ENCODE data around the gene DNAJB11. TPM values are rescaled to one million over a fixed set of nuclear protein-coding genes. Genes with fewer than 3 reads are reported as not detected.
A peak's percentile ranks its signal among the peaks of the same experiment; 100 is the strongest.

The DNAJB11 gene
- total and polyA plus RNA-seq, 2 experiments from 2014 or later: 65.9 to 102 TPM

DNA sequence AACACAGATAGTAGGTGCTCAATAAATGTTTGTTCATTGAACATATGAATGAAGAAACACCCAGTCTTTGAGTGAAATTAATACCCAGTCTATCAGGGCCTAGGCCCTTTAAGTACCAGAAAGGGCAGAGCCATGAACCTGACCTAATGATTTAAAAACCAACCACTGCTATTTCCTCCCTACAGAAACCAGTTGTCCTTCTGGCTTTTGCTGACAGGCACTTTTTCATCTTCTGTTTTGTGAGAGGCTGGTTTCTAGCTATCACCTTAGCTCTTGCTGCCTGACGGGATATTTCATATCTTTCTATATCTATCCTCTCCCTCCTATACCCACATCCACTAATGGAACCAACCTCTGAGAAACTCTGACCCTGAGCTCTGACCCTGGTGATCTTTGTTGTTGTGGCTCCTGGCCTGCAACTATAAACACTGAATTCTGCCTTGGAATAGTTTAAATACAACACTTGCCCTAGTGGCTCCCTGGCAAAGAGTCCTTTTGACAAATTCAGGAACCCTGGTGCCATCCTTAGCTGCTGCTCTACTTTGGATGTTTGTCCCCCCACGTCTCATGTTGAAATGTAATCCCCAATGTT, 38.2 kb downstream of the DNAJB11 start:
- Histone ChIP-seq H3F3A (ENCODE audit: insufficient read depth) (no peaks in the 10 kb centered on the region), H3K27ac (no peak overlapping the region), H3K9me3 (ENCODE audit: low read depth) (no peaks in the 10 kb centered on the region), H4K20me1 (ENCODE audit: insufficient read depth) (no peaks in the 10 kb centered on the region), H3K36me3 (ENCODE audit: low read depth) (no peaks in the 10 kb centered on the region), H3K9me2 (ENCODE audit: insufficient read depth) (no peaks in the 10 kb centered on the region), H3K79me2 (ENCODE audit: insufficient read depth) (no peaks in the 10 kb centered on the region), H3K27me3 (replicated peaks; ENCODE audit: insufficient read depth) (peaks cover 14% of the 10 kb centered on the region), H2AFZ (no peak overlapping the region), H3K4me3 (no peak overlapping the region), H3K9ac (no peak overlapping the region), H3K4me1 (ENCODE audit: insufficient read depth) (no peaks in the 10 kb centered on the region), H3K4me2 (ENCODE audit: unreplicated experiment) (no peak overlapping the region)
- no peak for DNase-seq
- TF ChIP-seq EZH2 (IDR thresholded peaks at IDR 0.05; ENCODE audit: insufficient read depth, poor library complexity, severe bottlenecking) (no peak), EZH2phosphoT487 (IDR thresholded peaks at IDR 0.05; ENCODE audit: insufficient read depth, low read depth) (no peak)
- WGBS, 2 experiments (ENCODE audit: low coverage in 1 of 2, low lambda C conversion rate in 2 of 2, missing lambda C conversion rate in 2 of 2): 40 to 48% methylated on average over 2 of the region's 2 CpGs
- in situ Hi-C loops (cut with MboI): loop anchor here (25.0 kb wide), 1 partner anchor 1104 kb away; the partner anchor contains the start of gene RTP2

DNA sequence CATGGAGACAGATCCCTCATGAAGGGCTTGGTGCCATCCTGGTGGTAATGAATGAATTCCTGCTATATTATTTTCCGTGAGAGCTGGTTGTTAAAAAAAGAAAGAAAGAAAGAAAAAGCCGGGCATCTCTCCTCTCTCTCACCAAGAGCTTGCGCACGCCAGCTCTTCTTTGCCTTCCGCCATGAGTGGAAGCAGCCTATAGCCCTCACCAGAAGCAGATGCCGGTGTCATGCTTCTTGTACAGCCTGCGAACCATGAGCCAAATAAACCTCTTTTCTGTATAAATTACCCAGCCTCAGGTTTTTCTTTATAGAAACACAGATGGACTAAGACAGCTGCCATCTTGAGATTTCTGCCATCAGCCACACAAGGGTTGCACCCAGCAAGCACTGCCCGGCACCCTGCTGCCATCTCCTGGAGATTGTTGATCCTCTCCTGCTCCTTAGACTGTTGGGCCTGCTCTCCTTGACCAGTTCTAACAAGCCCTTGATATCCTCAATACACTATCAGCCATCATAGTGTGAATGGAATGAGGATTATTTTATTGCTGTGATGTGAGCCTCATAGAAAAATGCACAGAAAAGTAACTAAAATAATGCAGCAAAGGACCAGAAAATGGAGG, 38.8 kb downstream of the DNAJB11 start:
- DNase-seq: peak; percentile 29
- no peaks in the 10 kb centered on the region for H4K20me1 ChIP-seq (ENCODE audit: insufficient read depth)
- WGBS, 2 experiments (ENCODE audit: low coverage in 1 of 2, low lambda C conversion rate in 2 of 2, missing lambda C conversion rate in 2 of 2): 73 to 74% methylated on average over 8 of the region's 8 CpGs
- H3K36me3 ChIP-seq (ENCODE audit: low read depth): no peaks in the 10 kb centered on the region
- no peaks in the 10 kb centered on the region for H3K9me2 ChIP-seq (ENCODE audit: insufficient read depth)
- H3K27me3 ChIP-seq (replicated peaks; ENCODE audit: insufficient read depth): peaks cover 20% of the 10 kb centered on the region
- H3K4me2 ChIP-seq (ENCODE audit: unreplicated experiment): no peak overlapping the region
- no peaks in the 10 kb centered on the region for H3K4me1 ChIP-seq (ENCODE audit: insufficient read depth)
- no peak overlapping the region for H3K4me3 ChIP-seq
- H3K79me2 ChIP-seq (ENCODE audit: insufficient read depth): no peaks in the 10 kb centered on the region
- H3K9ac ChIP-seq: no peak overlapping the region
- in situ Hi-C loops (cut with MboI): loop anchor here (25.0 kb wide), 1 partner anchor 1103 kb away; the partner anchor contains the start of gene RTP2
- H3K9me3 ChIP-seq (ENCODE audit: low read depth): no peaks in the 10 kb centered on the region
- H3F3A ChIP-seq (ENCODE audit: insufficient read depth): no peaks in the 10 kb centered on the region
- H3K27ac ChIP-seq: no peak overlapping the region
- TF ChIP-seq EZH2 (IDR thresholded peaks at IDR 0.05; ENCODE audit: insufficient read depth, poor library complexity, severe bottlenecking): no peak
- no peak for TF ChIP-seq EZH2phosphoT487 (IDR thresholded peaks at IDR 0.05; ENCODE audit: insufficient read depth, low read depth)
- no peak overlapping the region for H2AFZ ChIP-seq

DNA sequence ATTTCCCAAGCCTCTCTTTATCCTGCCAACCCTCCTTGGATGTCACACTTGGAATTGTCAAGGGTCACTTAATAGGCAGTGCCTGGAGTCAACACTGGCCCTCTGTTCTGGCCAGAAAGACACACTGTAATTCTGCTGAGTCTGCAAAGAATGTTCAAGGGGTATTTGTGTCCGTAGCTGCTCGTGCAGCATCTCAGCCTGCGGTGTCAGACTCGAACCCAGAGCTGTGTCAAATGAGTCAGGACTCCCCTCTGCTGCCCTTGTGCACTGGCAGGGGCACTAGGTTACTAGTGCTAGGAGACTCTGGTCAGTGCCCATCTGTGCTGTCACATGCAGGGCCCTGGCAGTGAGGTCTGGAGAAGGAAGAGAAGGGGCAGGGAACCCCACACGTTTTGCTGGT, 41.5 kb downstream of the DNAJB11 start:
- Histone ChIP-seq H3K9me2 (ENCODE audit: insufficient read depth) (no peaks in the 10 kb centered on the region), H3K4me3 (no peak overlapping the region), H2AFZ (no peak overlapping the region), H3K4me2 (ENCODE audit: unreplicated experiment) (no peak overlapping the region), H3K4me1 (ENCODE audit: insufficient read depth) (peaks cover 6% of the 10 kb centered on the region; the same call in 1 of the 2 replicates), H3K36me3 (ENCODE audit: low read depth) (no peaks in the 10 kb centered on the region), H3K27me3 (replicated peaks; ENCODE audit: insufficient read depth) (peaks cover 9% of the 10 kb centered on the region), H3K79me2 (ENCODE audit: insufficient read depth) (no peaks in the 10 kb centered on the region), H3K27ac (no peak overlapping the region), H4K20me1 (ENCODE audit: insufficient read depth) (no peaks in the 10 kb centered on the region), H3F3A (ENCODE audit: insufficient read depth) (peaks cover 7% of the 10 kb centered on the region), H3K9me3 (ENCODE audit: low read depth) (no peaks in the 10 kb centered on the region), H3K9ac (no peak overlapping the region)
- TF ChIP-seq EZH2 (IDR thresholded peaks at IDR 0.05; ENCODE audit: insufficient read depth, poor library complexity, severe bottlenecking) (no peak), EZH2phosphoT487 (IDR thresholded peaks at IDR 0.05; ENCODE audit: insufficient read depth, low read depth) (no peak)
- DNase-seq: no peak
- 39 to 50% methylated on average over 5 of the region's 5 CpGs for WGBS, 2 experiments (ENCODE audit: low coverage in 1 of 2, low lambda C conversion rate in 2 of 2, missing lambda C conversion rate in 2 of 2)
- in situ Hi-C loops (cut with MboI): loop anchor here (10.0 to 25.0 kb wide), 2 partner anchors 203 to 1100 kb away; partner anchors contain the start of gene RTP2

DNA sequence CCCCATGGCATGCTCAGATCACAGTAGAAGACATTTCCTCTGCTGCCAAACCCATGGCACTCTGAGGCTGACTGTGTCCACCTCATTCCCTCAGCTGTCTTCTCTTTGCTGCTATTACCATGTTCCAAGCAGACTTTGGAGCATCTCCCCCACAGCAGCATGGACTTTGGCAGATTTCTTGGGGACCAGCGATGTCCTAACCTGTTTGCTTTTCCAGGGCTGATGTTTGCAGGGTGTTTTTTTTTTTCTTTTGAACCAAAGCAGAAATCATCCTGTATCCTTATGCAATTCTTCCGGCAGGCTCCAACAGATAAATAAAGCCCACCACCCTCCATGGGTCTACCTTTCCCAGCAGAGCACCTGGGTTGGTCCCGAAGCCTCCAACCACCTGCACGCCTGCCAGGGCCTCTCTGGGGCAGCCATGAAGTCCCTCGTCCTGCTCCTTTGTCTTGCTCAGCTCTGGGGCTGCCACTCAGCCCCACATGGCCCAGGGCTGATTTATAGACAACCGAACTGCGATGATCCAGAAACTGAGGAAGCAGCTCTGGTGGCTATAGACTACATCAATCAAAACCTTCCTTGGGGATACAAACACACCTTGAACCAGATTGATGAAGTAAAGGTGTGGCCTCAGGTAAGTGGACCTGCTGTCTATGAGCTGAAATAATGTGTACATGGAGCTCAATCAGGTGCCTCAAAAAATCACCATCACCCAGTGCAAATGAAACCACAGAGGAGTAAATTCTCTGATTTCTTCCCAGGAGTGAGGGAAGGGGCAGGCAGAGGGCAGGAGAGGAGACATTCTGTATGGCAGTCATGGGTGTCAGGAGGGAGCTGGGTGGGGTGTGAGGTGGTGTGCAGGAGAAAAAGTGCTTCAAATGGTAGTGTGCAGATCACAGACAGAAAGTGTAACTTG, 42.5 kb downstream of the DNAJB11 start, which contains the start of gene AHSG:
TSS of gene AHSG (plus strand) at position 340 of the 916 bp plus-strand sequence. CDS start at position 422, 82 bp downstream.
- no peaks in the 10 kb centered on the region for H3K9me2 ChIP-seq (ENCODE audit: insufficient read depth)
- peaks cover 14% of the 10 kb centered on the region; the same call in 1 of the 2 replicates for H3K4me1 ChIP-seq (ENCODE audit: insufficient read depth)
- H3F3A ChIP-seq (ENCODE audit: insufficient read depth): peaks cover 7% of the 10 kb centered on the region
- 48 to 58% methylated on average over 7 of the region's 7 CpGs for WGBS, 2 experiments (ENCODE audit: low coverage in 1 of 2, low lambda C conversion rate in 2 of 2, missing lambda C conversion rate in 2 of 2)
- H3K27ac ChIP-seq: no peak within 1 kb of the TSS
- peaks cover 12% of the 10 kb centered on the region for H3K27me3 ChIP-seq (replicated peaks; ENCODE audit: insufficient read depth)
- H3K4me3 ChIP-seq: no peak within 1 kb of the TSS
- no peak within 1 kb of the TSS for H3K4me2 ChIP-seq (ENCODE audit: unreplicated experiment)
- H3K9ac ChIP-seq: no peak within 1 kb of the TSS
- H3K9me3 ChIP-seq (ENCODE audit: low read depth): no peaks in the 10 kb centered on the region
- no peak for DNase-seq
- H3K79me2 ChIP-seq (ENCODE audit: insufficient read depth): no peaks in the 10 kb centered on the region
- H4K20me1 ChIP-seq (ENCODE audit: insufficient read depth): no peaks in the 10 kb centered on the region
- H3K36me3 ChIP-seq (ENCODE audit: low read depth): no peaks in the 10 kb centered on the region
- H2AFZ ChIP-seq: no peak within 1 kb of the TSS
- in situ Hi-C loops (cut with MboI): loop anchor here (10.0 to 25.0 kb wide), 2 partner anchors 202 to 1099 kb away; partner anchors contain the start of gene RTP2
- TF ChIP-seq EZH2 (IDR thresholded peaks at IDR 0.05; ENCODE audit: insufficient read depth, poor library complexity, severe bottlenecking): no peak
- TF ChIP-seq EZH2phosphoT487 (IDR thresholded peaks at IDR 0.05; ENCODE audit: insufficient read depth, low read depth): no peak

Measured in GM23248 (cell line).